ENCODE results near the gene SLC30A1.

GRCh38 chr1:211607754-211608473 is 29.0 kb upstream of the SLC30A1 start:
- no peak for TF ChIP-seq POLR2A (IDR thresholded peaks at IDR 0.05)
- no peak for TF ChIP-seq CTCF (IDR thresholded peaks at IDR 0.05)

Measured in adrenal gland (tissue), 5 donors.